HEK293 (cell line): Measurements from ENCODE around the gene MUC2.

Source experiments
- KLF10 ChIP-seq: fragments of 450-650 bp; IDR thresholded peaks from 2 replicates; pipeline ENCODE4 v1.5.1; 2018; ENCODE audit warnings: missing biosample characterization, mild to moderate bottlenecking, missing genetic modification characterization
- ZBTB21 ChIP-seq: fragments of 450-650 bp; formaldehyde crosslinking; IDR thresholded peaks from 2 replicates; pipeline ENCODE4 v1.5.1; 2017; ENCODE audit warnings: missing biosample characterization, missing genetic modification characterization
- ZIC2 ChIP-seq: fragments of 450-650 bp; formaldehyde crosslinking; IDR thresholded peaks from 2 replicates; pipeline ENCODE4 v1.5.1; 2016; ENCODE audit warnings: missing biosample characterization, missing genetic modification characterization
- ZNF155 ChIP-seq: fragments of 450-650 bp; formaldehyde crosslinking; IDR thresholded peaks from 2 replicates; pipeline ENCODE4 v1.5.1; 2016; ENCODE audit warnings: missing biosample characterization, missing genetic modification characterization
- ZNF311 ChIP-seq: fragments of 450-650 bp; formaldehyde crosslinking; IDR thresholded peaks from 2 replicates; pipeline ENCODE4 v1.5.1; 2017; ENCODE audit warnings: missing biosample characterization, missing genetic modification characterization, borderline replicate concordance
- ZNF701 ChIP-seq: fragments of 450-650 bp; formaldehyde crosslinking; IDR thresholded peaks from 2 replicates; pipeline ENCODE4 v1.5.1; 2016; ENCODE audit warnings: missing biosample characterization, missing genetic modification characterization
- TF ChIP-seq, protein P1 (sequence below): fragments of 450-650 bp; formaldehyde crosslinking; IDR thresholded peaks from 2 replicates; pipeline ENCODE4 v1.5.1; 2016; ENCODE audit warnings: missing biosample characterization, missing genetic modification characterization, low read depth
- TF ChIP-seq, protein P2 (sequence below): fragments of 450-650 bp; formaldehyde crosslinking; IDR thresholded peaks from 2 replicates; pipeline ENCODE4 v1.5.1; 2016; ENCODE audit warnings: missing biosample characterization, missing genetic modification characterization
- TF ChIP-seq, protein P3 (sequence below): fragments of 450-650 bp; formaldehyde crosslinking; IDR thresholded peaks from 2 replicates; pipeline ENCODE4 v1.5.1; 2016; ENCODE audit warnings: missing biosample characterization, missing genetic modification characterization

DNA sequence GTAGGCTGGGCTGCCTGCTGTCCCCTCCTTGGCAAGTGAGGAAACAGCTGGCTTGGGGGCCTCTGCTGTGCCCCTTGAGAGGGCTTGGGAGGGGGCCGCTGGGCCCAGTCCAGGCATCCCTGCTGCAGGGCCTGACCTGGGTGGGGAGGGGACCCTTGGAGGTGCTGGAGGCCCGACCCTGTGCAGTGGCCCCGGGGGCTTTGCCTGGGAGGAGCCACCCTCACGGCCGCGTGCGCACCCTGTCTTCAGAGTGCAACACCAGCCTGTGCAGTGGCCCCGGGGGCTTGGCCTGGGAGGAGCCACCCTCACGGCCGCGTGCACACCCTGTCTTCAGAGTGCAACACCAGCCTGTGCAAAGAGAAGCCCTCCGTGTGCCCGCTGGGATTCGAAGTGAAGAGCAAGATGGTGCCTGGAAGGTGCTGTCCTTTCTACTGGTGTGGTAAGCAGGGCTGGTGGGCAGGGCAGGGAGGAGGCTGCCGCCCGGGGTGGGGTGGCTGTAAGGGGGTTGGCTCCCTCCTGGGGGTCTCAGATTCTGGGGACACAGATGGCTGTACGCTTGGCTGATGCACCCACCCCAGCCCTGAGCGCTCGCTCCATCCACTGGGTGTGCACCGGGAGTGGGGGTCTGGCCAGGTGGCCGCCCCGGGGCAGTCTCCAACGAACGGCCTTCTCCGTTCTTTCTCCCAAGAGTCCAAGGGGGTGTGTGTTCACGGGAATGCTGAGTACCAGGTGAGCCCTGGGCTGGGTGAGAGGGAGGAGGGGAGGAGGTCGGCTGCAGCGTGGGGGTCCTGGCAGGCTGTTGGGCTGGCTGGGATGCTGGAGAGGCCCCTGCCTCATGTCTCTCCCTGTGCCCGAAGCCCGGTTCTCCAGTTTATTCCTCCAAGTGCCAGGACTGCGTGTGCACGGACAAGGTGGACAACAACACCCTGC, 32.9 kb downstream of the MUC2 start:
- TF ChIP-seq ZNF701 (tag by site-specific recombination) (no peak), ZBTB21 (tag by site-specific recombination) (no peak), ZIC2 (tag by site-specific recombination) (no peak), ZNF311 (tag by site-specific recombination) (no peak), ZNF155 (tag by site-specific recombination) (no peak), KLF10 (tag by site-specific recombination) (no peak)
- TF ChIP-seq, protein P1, sequence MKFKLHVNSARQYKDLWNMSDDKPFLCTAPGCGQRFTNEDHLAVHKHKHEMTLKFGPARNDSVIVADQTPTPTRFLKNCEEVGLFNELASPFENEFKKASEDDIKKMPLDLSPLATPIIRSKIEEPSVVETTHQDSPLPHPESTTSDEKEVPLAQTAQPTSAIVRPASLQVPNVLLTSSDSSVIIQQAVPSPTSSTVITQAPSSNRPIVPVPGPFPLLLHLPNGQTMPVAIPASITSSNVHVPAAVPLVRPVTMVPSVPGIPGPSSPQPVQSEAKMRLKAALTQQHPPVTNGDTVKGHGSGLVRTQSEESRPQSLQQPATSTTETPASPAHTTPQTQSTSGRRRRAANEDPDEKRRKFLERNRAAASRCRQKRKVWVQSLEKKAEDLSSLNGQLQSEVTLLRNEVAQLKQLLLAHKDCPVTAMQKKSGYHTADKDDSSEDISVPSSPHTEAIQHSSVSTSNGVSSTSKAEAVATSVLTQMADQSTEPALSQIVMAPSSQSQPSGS = no peak
- TF ChIP-seq, protein P2, sequence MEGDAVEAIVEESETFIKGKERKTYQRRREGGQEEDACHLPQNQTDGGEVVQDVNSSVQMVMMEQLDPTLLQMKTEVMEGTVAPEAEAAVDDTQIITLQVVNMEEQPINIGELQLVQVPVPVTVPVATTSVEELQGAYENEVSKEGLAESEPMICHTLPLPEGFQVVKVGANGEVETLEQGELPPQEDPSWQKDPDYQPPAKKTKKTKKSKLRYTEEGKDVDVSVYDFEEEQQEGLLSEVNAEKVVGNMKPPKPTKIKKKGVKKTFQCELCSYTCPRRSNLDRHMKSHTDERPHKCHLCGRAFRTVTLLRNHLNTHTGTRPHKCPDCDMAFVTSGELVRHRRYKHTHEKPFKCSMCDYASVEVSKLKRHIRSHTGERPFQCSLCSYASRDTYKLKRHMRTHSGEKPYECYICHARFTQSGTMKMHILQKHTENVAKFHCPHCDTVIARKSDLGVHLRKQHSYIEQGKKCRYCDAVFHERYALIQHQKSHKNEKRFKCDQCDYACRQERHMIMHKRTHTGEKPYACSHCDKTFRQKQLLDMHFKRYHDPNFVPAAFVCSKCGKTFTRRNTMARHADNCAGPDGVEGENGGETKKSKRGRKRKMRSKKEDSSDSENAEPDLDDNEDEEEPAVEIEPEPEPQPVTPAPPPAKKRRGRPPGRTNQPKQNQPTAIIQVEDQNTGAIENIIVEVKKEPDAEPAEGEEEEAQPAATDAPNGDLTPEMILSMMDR (tag by site-specific recombination) = no peak
- TF ChIP-seq, protein P3, sequence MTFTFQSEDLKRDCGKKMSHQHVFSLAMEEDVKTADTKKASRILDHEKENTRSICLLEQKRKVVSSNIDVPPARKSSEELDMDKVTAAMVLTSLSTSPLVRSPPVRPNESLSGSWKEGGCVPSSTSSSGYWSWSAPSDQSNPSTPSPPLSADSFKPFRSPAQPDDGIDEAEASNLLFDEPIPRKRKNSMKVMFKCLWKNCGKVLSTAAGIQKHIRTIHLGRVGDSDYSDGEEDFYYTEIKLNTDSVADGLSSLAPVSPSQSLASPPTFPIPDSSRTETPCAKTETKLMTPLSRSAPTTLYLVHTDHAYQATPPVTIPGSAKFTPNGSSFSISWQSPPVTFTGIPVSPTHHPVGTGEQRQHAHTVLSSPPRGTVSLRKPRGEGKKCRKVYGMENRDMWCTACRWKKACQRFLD = no peak
